ENCODE results near the gene ARMC2.

ARMC2 gene

DNA sequence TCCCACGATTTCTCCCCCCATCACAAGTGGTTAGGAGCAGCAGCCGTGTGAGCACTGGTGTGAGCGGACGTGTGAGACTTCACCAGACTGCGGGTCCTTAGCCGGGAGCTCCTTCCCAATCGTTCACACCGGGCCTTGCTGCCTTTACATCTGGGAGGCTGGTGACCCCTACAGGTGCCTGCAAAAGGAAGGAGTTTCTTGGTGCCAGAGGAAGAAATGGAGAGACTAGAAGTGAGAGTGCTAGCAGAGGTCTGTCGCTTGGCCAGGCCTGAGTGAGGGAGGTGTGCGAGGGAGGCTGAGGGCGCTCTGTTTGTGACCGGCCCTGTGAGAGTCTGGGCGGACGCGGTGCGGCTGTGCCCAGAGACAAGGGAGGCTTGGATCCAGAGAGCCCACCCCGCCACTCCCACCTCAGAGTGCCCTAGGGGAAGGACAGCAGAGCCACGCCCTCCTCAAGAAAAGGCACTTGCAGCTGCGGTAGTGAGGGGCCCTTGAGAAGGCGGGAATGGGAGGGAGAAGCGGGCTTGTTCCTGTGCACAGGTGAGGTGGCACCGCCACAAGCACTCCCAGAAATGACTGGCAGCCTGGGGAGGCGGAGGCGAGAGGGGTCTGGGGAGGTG, 10.0 kb upstream of the ARMC2 start:
- Histone ChIP-seq H3K4me3 (ENCODE audit: low read depth, low read length) (no peak overlapping the region), H3K4me1 (0 out of 2 replicates have a peak, but pooled peaks cover 3% of the 10 kb centered on the region), H3K9me3 (no peaks in the 10 kb centered on the region), H3K27me3 (no peaks in the 10 kb centered on the region), H3K36me3 (no peaks in the 10 kb centered on the region)
- peak; percentile 25 for DNase-seq
- TF ChIP-seq, protein P1, sequence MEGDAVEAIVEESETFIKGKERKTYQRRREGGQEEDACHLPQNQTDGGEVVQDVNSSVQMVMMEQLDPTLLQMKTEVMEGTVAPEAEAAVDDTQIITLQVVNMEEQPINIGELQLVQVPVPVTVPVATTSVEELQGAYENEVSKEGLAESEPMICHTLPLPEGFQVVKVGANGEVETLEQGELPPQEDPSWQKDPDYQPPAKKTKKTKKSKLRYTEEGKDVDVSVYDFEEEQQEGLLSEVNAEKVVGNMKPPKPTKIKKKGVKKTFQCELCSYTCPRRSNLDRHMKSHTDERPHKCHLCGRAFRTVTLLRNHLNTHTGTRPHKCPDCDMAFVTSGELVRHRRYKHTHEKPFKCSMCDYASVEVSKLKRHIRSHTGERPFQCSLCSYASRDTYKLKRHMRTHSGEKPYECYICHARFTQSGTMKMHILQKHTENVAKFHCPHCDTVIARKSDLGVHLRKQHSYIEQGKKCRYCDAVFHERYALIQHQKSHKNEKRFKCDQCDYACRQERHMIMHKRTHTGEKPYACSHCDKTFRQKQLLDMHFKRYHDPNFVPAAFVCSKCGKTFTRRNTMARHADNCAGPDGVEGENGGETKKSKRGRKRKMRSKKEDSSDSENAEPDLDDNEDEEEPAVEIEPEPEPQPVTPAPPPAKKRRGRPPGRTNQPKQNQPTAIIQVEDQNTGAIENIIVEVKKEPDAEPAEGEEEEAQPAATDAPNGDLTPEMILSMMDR (IDR thresholded peaks at IDR 0.05; ENCODE audit: low read depth, low read length), result peak; percentile 46

DNA sequence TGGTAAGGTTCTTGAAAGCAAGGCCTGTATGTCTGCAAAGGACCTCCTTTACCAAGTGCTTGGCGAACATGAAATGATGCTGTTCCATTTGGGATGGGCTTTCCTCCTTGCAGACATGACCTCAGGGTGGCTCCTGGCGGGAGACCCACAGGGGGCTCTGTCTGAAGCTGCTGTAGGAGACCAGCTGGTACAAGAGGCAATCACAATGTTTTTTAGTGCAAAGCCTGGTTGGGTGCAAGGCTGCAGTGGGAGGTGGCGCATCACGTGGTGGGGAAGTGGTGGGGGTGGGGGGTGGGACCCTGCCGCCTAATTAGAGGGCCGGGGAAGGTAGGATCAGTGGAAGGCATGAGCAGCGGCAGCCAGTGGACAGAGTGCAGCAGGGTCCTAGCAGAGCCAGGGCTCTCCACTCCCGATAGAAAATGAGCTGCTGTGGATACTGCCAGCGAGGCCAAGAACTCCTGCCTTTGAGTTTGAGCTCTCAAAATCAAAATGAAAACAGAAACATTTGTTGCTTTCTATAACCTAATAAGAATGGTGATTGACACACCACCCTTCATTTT, 9.1 kb upstream of the ARMC2 start:
- TF ChIP-seq, protein P1 (IDR thresholded peaks at IDR 0.05; ENCODE audit: low read depth, low read length), result no peak
- Histone ChIP-seq H3K9me3 (no peaks in the 10 kb centered on the region), H3K36me3 (no peaks in the 10 kb centered on the region), H3K27me3 (no peaks in the 10 kb centered on the region), H3K4me1 (0 out of 2 replicates have a peak, but pooled peaks cover 3% of the 10 kb centered on the region), H3K4me3 (ENCODE audit: low read depth, low read length) (no peak overlapping the region)
- no peak for DNase-seq

DNA sequence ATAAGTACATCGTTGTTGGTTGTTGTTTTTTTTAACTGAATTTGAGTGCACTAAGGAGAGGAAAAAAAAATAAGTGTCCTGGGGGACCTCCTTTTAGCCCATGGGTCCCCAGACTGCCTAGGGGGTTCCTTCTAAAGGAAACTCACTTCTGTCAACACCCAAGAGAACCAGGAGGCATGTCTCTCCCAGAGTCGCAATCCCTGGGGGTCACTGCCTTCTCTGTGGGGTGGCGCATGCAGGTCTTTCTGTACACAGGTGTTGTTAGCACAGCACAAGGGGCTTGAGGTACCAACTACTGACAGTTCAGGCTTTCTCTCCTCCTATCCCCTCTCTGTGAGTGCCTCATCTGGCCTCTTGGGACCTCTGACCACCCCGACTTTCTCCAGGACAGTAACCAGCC, 7.3 kb upstream of the ARMC2 start:
- no peaks in the 10 kb centered on the region for H3K27me3 ChIP-seq
- H3K4me3 ChIP-seq (ENCODE audit: low read depth, low read length), result no peak overlapping the region
- TF ChIP-seq, protein P1 (IDR thresholded peaks at IDR 0.05; ENCODE audit: low read depth, low read length), result no peak
- no peaks in the 10 kb centered on the region for H3K4me1 ChIP-seq
- no peak for DNase-seq
- H3K36me3 ChIP-seq, result no peaks in the 10 kb centered on the region
- no peaks in the 10 kb centered on the region for H3K9me3 ChIP-seq

DNA sequence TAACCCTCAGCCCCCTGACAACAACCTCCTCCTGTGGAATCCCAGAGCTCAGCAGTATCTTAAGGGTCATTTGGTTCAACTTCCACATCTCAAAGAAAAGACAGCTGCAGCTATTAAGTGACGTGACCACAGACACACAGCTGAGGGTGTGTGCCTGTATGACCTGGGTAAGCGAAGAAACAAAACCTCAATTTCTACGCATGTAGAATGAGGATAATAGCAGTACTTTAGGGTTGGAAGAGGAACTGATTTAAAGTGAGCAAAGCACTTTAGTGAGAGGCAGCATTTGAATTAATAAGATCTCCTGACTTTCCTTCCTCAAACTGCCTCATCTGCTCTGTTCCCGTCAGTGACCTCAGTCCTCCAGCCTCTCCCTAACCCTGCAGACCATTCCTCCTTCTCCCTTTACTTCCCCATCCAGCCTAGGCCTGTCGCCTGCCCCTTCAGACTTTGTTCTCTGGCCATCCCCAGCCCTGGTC, 6.8 kb upstream of the ARMC2 start:
- no peak for DNase-seq
- H3K4me1 ChIP-seq, result no peaks in the 10 kb centered on the region
- TF ChIP-seq, protein P1 (IDR thresholded peaks at IDR 0.05; ENCODE audit: low read depth, low read length), result no peak
- no peaks in the 10 kb centered on the region for H3K27me3 ChIP-seq
- no peaks in the 10 kb centered on the region for H3K9me3 ChIP-seq
- no peaks in the 10 kb centered on the region for H3K36me3 ChIP-seq
- H3K4me3 ChIP-seq (ENCODE audit: low read depth, low read length), result no peak overlapping the region

DNA sequence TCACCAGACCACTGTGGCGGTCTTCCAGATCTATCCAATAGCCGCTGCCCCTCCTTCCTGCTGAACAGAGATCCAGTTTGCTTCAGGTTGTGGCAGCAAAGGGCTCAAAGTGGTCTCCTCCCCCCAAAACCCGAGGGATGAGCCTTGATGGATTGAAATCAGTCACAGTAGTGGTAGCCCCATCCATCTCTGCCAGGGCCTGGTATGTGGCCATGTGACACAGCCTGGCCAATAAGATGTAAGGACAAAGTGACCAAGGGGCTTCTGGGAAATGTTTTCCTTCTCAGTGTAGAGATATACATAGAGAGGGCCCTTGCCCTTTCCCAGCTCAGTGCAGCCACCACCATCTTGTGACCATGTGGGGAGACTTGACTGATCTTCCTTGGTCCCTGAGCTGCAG, 4.1 kb upstream of the ARMC2 start:
- Histone ChIP-seq H3K4me1 (no peaks in the 10 kb centered on the region; the same call in 1 of the 2 replicates), H3K4me3 (ENCODE audit: low read depth, low read length) (no peak overlapping the region), H3K27me3 (no peaks in the 10 kb centered on the region), H3K36me3 (no peaks in the 10 kb centered on the region), H3K9me3 (no peaks in the 10 kb centered on the region)
- no peak for DNase-seq
- TF ChIP-seq, protein P1 (IDR thresholded peaks at IDR 0.05; ENCODE audit: low read depth, low read length), result no peak

DNA sequence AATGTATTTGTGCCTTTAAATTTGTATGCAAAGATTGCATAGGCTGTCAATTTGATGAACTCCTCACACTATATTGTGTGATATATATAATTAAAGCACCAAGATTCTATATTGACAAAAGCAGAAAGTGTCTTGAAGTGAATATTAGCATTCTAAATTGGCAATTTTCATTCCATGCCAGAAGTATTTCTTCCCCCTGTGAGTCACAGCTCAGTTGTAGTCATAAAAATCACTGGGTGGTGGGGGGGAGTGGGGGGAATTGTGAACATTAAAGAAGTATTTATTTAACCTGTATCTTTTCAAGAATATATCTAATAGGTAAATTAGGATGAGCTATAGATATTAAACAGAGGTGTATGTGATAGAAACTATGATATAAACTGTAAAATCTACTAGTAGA, 3.1 kb upstream of the ARMC2 start:
- no peak for DNase-seq
- Histone ChIP-seq H3K36me3 (no peaks in the 10 kb centered on the region), H3K4me3 (ENCODE audit: low read depth, low read length) (no peak overlapping the region), H3K27me3 (no peaks in the 10 kb centered on the region), H3K4me1 (no peaks in the 10 kb centered on the region; the same call in 1 of the 2 replicates), H3K9me3 (no peaks in the 10 kb centered on the region)
- TF ChIP-seq, protein P1 (IDR thresholded peaks at IDR 0.05; ENCODE audit: low read depth, low read length), result no peak
